CD14-positive monocyte (primary cell): Measurements from ENCODE around the gene FNBP1L. TPM values are rescaled to one million over a fixed set of nuclear protein-coding genes. Genes with fewer than 3 reads are reported as not detected.
A peak's percentile ranks its signal among the peaks of the same experiment; 100 is the strongest.

Source experiments
- DNase-seq, 3 donors: peaks; one replicate each; pipeline ENCODE4 v3.0.0-alpha.2; 2011 to 2022
- H2AFZ ChIP-seq: 2 replicates; pipeline ENCODE4 v1.6.0; 2012; ENCODE audit warnings: mild to moderate bottlenecking, low read depth, low read length, inconsistent platforms; ENCODE audit not compliant: insufficient read depth, poor library complexity, severe bottlenecking
- H3K27ac ChIP-seq, 2 donors: 1 replicate in 1 of 2; 2 replicates in 1 of 2; pipeline ENCODE4 v1.5.1; 2012 to 2013; ENCODE audit warnings: low read length in 2 of 2, control low read depth in 1 of 2, inconsistent platforms in 1 of 2, low read depth in 1 of 2, mild to moderate bottlenecking in 1 of 2
- H3K27me3 ChIP-seq, 2 donors: one replicate each; pipeline versions ENCODE4 v1.6.0 to v1.6.1; 2011 to 2013; ENCODE audit warnings: low read length in 2 of 2; ENCODE audit not compliant: control insufficient read depth in 2 of 2, insufficient read depth in 2 of 2
- H3K36me3 ChIP-seq, 2 donors: replicated peaks in 1 of 2; 1 replicate in 1 of 2; 2 replicates in 1 of 2; pipeline versions ENCODE4 v1.5.1 to v1.6.1; 2012 to 2013; ENCODE audit warnings: low read length in 2 of 2, control low read depth in 1 of 2, inconsistent platforms in 1 of 2, mild to moderate bottlenecking in 1 of 2; ENCODE audit not compliant: insufficient read depth in 2 of 2, control insufficient read depth in 1 of 2
- H3K4me1 ChIP-seq, 2 donors: 1 replicate in 1 of 2; 2 replicates in 1 of 2; pipeline versions ENCODE4 v1.5.1 to v1.6.1; 2012 to 2013; ENCODE audit warnings: low read length in 2 of 2, control low read depth in 1 of 2, inconsistent platforms in 1 of 2, mild to moderate bottlenecking in 1 of 2, moderate library complexity in 1 of 2; ENCODE audit not compliant: insufficient read depth in 2 of 2, control insufficient read depth in 1 of 2
- H3K4me2 ChIP-seq: replicated peaks from 2 replicates; pipeline ENCODE3; 2012; ENCODE audit warnings: low read length, moderate library complexity, mild to moderate bottlenecking; ENCODE audit not compliant: poor library complexity, severe bottlenecking; ENCODE audit errors: extremely low read depth
- H3K4me3 ChIP-seq, 3 experiments: fragments of 200-600 bp in 1 of 3; sonication (generic) in 1 of 3; replicated peaks in 1 of 3; 1 replicate in 2 of 3; 2 replicates in 1 of 3; pipeline ENCODE4 v1.5.1; 2011 to 2013; ENCODE audit warnings: low read length in 3 of 3, mild to moderate bottlenecking in 3 of 3, control low read depth in 2 of 3, low read depth in 2 of 3, inconsistent platforms in 1 of 3, moderate library complexity in 1 of 3
- H3K79me2 ChIP-seq: 2 replicates; pipeline ENCODE4 v1.6.0; 2012; ENCODE audit warnings: mild to moderate bottlenecking, control low read depth, inconsistent platforms, low read length, moderate library complexity; ENCODE audit not compliant: insufficient read depth
- H3K9ac ChIP-seq: 2 replicates; pipeline ENCODE4 v1.6.0; 2017; ENCODE audit warnings: low read length, mild to moderate bottlenecking; ENCODE audit not compliant: insufficient read depth, poor library complexity, severe bottlenecking
- H3K9me3 ChIP-seq, 2 donors: replicated peaks in 1 of 2; 1 replicate in 1 of 2; 2 replicates in 1 of 2; pipeline versions ENCODE4 v1.5.1 to v1.6.1; 2012 to 2013; ENCODE audit warnings: low read length in 2 of 2, control low read depth in 1 of 2; ENCODE audit not compliant: control insufficient read depth in 1 of 2, insufficient read depth in 1 of 2
- H4K20me1 ChIP-seq: 2 replicates; pipeline ENCODE4 v1.6.0; 2012; ENCODE audit warnings: mild to moderate bottlenecking, low read length, control low read depth, moderate library complexity; ENCODE audit not compliant: insufficient read depth
- H3K27ac Mint-ChIP-seq, 7 donors: one replicate each; pipeline ENCODE4 v1.8.0; 2020; ENCODE audit warnings: mild to moderate bottlenecking in 7 of 7, mixed read lengths in 7 of 7, moderate library complexity in 6 of 7, inconsistent platforms in 2 of 7
- H3K27me3 Mint-ChIP-seq, 3 donors: one replicate each; pipeline ENCODE4 v1.8.0; 2021 to 2022; ENCODE audit warnings: low read depth in 3 of 3, mild to moderate bottlenecking in 3 of 3, mixed read lengths in 3 of 3, moderate library complexity in 3 of 3, inconsistent platforms in 1 of 3
- H3K36me3 Mint-ChIP-seq, 2 donors: one replicate each; pipeline ENCODE4 v1.8.0; 2020; ENCODE audit warnings: mixed read lengths in 2 of 2, inconsistent platforms in 1 of 2, mild to moderate bottlenecking in 1 of 2
- H3K4me1 Mint-ChIP-seq: one replicate; pipeline ENCODE4 v1.8.0; 2020; ENCODE audit warnings: mild to moderate bottlenecking, mixed read lengths
- H3K4me3 Mint-ChIP-seq, 2 donors: one replicate each; pipeline ENCODE4 v1.8.0; 2020; ENCODE audit warnings: mild to moderate bottlenecking in 2 of 2, mixed read lengths in 2 of 2, moderate library complexity in 1 of 2
- H3K9me3 Mint-ChIP-seq, 7 donors: one replicate each; pipeline ENCODE4 v1.8.0; 2020 to 2022; ENCODE audit warnings: mixed read lengths in 7 of 7, mild to moderate bottlenecking in 6 of 7, moderate library complexity in 6 of 7, inconsistent platforms in 2 of 7
- CTCF ChIP-seq: fragments of 200-600 bp; IDR thresholded peaks from one replicate; pipeline ENCODE4 v1.8.0; 2022; ENCODE audit warnings: antibody characterized with exemption, mild to moderate bottlenecking
- WGBS: methylation state at CpG from one replicate; pipeline ENCODE4 v1.1.5; 2013; ENCODE audit warnings: missing lambda C conversion rate; ENCODE audit not compliant: insufficient coverage; 5-methylcytosine and 5-hydroxymethylcytosine counted together
- intact Hi-C, 2 donors: fragments of 100-400 bp; cut with micrococcal nuclease; formaldehyde crosslinking; loops; one replicate each; pipeline versions ENCODE4 v1.15.0 to v1.15.1; 2023
- polyA plus RNA-seq, 3 donors: library from polyadenylated mRNA; depleted of rRNA in 1 of 3; unstranded in 2 of 3; stranded (reverse) in 1 of 3; fragments of 300-500 nt in 2 of 3; fragments of >200 nt in 1 of 3; fragmentation: Illumina TruSeq in 2 of 3; gene quantifications; 1 replicate in 2 of 3; 2 replicates in 1 of 3; pipeline ENCODE4 v1.2.3, GENCODE V29; 2012 to 2021

The FNBP1L gene
- polyA plus RNA-seq, 3 donors = 0.15 to 0.32 (median 0.28) TPM

- Histone ChIP-seq H4K20me1 (no peaks in the 10 kb centered on the region), H3K4me2 (no peak overlapping the region), H3K79me2 (no peaks in the 10 kb centered on the region), H3K27me3 (no peaks in the 10 kb centered on the region), H3K9ac (no peak overlapping the region), H3K9me3 (no peaks in the 10 kb centered on the region), H2AFZ (no peak overlapping the region), H3K27ac (no peak overlapping the region), H3K4me3 (no peak overlapping the region), H3K4me1 (peaks cover 13% of the 10 kb centered on the region in 2 donors), H3K36me3 (no peaks in the 10 kb centered on the region)
- peaks cover 0 to 2% (median 0%) of the 10 kb centered on the region in 7 donors for H3K9me3 Mint-ChIP-seq
- 80% methylated on average over 1 of the region's 5 CpGs for WGBS
- peaks cover 0 to 1% (median 1%) of the 10 kb centered on the region in 3 donors for H3K27me3 Mint-ChIP-seq
- no peak for DNase-seq
- intact Hi-C loops = no loop called here
- H3K4me3 Mint-ChIP-seq = no peak overlapping the region
- TF ChIP-seq CTCF = no peak
- no peak overlapping the region for H3K27ac Mint-ChIP-seq
- peaks cover 0 to 5% of the 10 kb centered on the region in 2 donors for H3K36me3 Mint-ChIP-seq
- H3K4me1 Mint-ChIP-seq = peaks cover 22% of the 10 kb centered on the region
Observed at GRCh38 chr1:93587354-93587753, 139.4 kb downstream of the FNBP1L start.

DNA sequence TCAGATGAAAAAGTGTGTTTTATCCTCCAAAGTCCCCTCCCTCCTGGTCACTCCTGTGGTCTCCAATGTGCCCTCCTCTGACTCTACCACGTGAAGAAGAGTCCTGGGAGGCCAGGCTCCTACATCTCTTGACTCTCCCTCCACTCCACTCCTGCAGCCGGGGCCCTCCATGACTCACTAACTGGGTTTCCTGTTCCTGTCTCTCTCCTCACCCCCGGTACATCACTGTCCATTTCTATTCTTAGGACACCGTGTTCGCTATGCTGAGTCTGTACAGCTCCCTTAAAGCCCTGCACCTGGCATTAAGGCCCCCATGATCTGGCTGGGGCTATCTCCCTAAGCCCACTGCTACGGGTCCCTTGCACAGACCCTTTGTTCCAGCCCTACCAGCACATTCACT is 140.3 kb downstream of the FNBP1L start:
- no peaks in the 10 kb centered on the region for H3K79me2 ChIP-seq
- peaks cover 0 to 2% (median 0%) of the 10 kb centered on the region in 7 donors for H3K9me3 Mint-ChIP-seq
- H3K4me3 ChIP-seq = no peak overlapping the region
- no peaks in the 10 kb centered on the region for H3K36me3 ChIP-seq
- no peaks in the 10 kb centered on the region for H3K9me3 ChIP-seq
- no peaks in the 10 kb centered on the region for H4K20me1 ChIP-seq
- H3K27me3 ChIP-seq = no peaks in the 10 kb centered on the region
- H3K4me1 Mint-ChIP-seq = peaks cover 22% of the 10 kb centered on the region
- H3K4me3 Mint-ChIP-seq = no peak overlapping the region
- H3K27ac Mint-ChIP-seq = no peak overlapping the region
- DNase-seq = peak; percentile 5 to 25 (median 9)
- H3K27ac ChIP-seq = no peak overlapping the region
- peaks cover 0 to 5% of the 10 kb centered on the region in 2 donors for H3K36me3 Mint-ChIP-seq
- H3K9ac ChIP-seq = no peak overlapping the region
- no peak overlapping the region for H3K4me2 ChIP-seq
- intact Hi-C loops = no loop called here
- no peak overlapping the region for H2AFZ ChIP-seq
- peaks cover 0 to 1% (median 0%) of the 10 kb centered on the region in 3 donors for H3K27me3 Mint-ChIP-seq
- peaks cover 13% of the 10 kb centered on the region in 2 donors for H3K4me1 ChIP-seq
- no peak for TF ChIP-seq CTCF
- 14% methylated on average over 6 of the region's 6 CpGs for WGBS
